Endothelial cell of umbilical vein (primary cell): Measurements from ENCODE around the gene BTC. TPM values are rescaled to one million over a fixed set of nuclear protein-coding genes. Genes with fewer than 3 reads are reported as not detected.

Experiments
- BruUV-seq: library from RNA; stranded (reverse); fragments of 400-500 nt; replicated peaks from 2 replicates; lab custom pipeline; 2021; lab: Mats Ljungman, UMichigan
- CTCF ChIA-PET: fragments of 300-600, 350-600 bp; sonication (Branson Sonifier 250); formaldehyde crosslinking; loops from one replicate; lab custom pipeline; 2021; ENCODE audit warnings: antibody characterized with exemption, inconsistent platforms; lab: Charles Lee
- POLR2A ChIA-PET: fragments of 300-600, 350-600 bp; sonication (Branson Sonifier 250); formaldehyde crosslinking; loops from one replicate; lab custom pipeline; 2021; ENCODE audit warnings: antibody characterized with exemption, inconsistent platforms; lab: Charles Lee
- DNase-seq: peaks from one replicate; pipeline ENCODE4 v3.0.0-alpha.2; 2011; ENCODE audit warnings: low read depth, low spot score
- FAIRE-seq: peaks from 2 replicates; lab custom pipeline; 2011; peaks lifted over from hg19 to GRCh38; lab: Jason Lieb, UNC
- H2AFZ ChIP-seq: 2 replicates; pipeline ENCODE4 v1.6.0; 2012; ENCODE audit warnings: low read depth, low read length, control low read depth, inconsistent platforms
- H3K27ac ChIP-seq: 2 replicates; pipeline ENCODE4 v1.5.1; 2011; ENCODE audit warnings: low read depth, mild to moderate bottlenecking, control low read depth, low read length, moderate library complexity; ENCODE audit not compliant: insufficient read depth
- H3K27me3 ChIP-seq, 2 experiments: 2 replicates each; pipeline versions ENCODE4 v1.6.0 to v1.6.1; 2011; ENCODE audit warnings: low read length in 2 of 2, mixed read lengths in 1 of 2; ENCODE audit not compliant: control insufficient read depth in 2 of 2, insufficient read depth in 2 of 2
- H3K36me3 ChIP-seq, 2 experiments: 2 replicates in 1 of 2; 3 replicates in 1 of 2; pipeline ENCODE4 v1.5.1; 2011; ENCODE audit warnings: low read length in 2 of 2, mild to moderate bottlenecking in 1 of 2, moderate library complexity in 1 of 2; ENCODE audit not compliant: control insufficient read depth in 2 of 2, insufficient read depth in 2 of 2; ENCODE audit errors: extremely low read depth in 1 of 2
- H3K4me1 ChIP-seq: 3 replicates; pipeline ENCODE4 v1.5.1; 2011; ENCODE audit warnings: mild to moderate bottlenecking, low read length; ENCODE audit not compliant: control insufficient read depth, insufficient read depth; ENCODE audit errors: extremely low read depth
- H3K4me2 ChIP-seq: 2 replicates; pipeline ENCODE4 v1.6.1; 2011; ENCODE audit warnings: low read length, control low read depth, mixed read lengths; ENCODE audit not compliant: insufficient read depth
- H3K4me3 ChIP-seq, 3 experiments: fragments of 200-600 bp in 1 of 3; sonication (generic), shearing (Covaris generic) in 1 of 3; replicated peaks in 1 of 3; 2 replicates each; pipeline ENCODE4 v1.5.1; 2011 to 2016; ENCODE audit warnings: control low read depth in 3 of 3, low read length in 3 of 3, mild to moderate bottlenecking in 2 of 3, inconsistent platforms in 1 of 3, low read depth in 1 of 3, moderate library complexity in 1 of 3; ENCODE audit not compliant: insufficient read depth in 1 of 3
- H3K79me2 ChIP-seq: 2 replicates; pipeline ENCODE4 v1.6.0; 2012; ENCODE audit warnings: low read length, inconsistent platforms; ENCODE audit not compliant: control insufficient read depth, insufficient read depth
- H3K9ac ChIP-seq: replicated peaks from 2 replicates; pipeline ENCODE3; 2011; ENCODE audit warnings: low read length, control low read depth; ENCODE audit not compliant: insufficient read depth; ENCODE audit errors: extremely low read depth
- H3K9me1 ChIP-seq: replicated peaks from 3 replicates; pipeline ENCODE4 v1.6.0; 2011; ENCODE audit warnings: mild to moderate bottlenecking, low read length; ENCODE audit not compliant: control insufficient read depth, insufficient read depth; ENCODE audit errors: extremely low read depth
- H3K9me3 ChIP-seq: replicated peaks from 2 replicates; pipeline ENCODE4 v1.5.1; 2012; ENCODE audit warnings: low read length, inconsistent platforms; ENCODE audit not compliant: control insufficient read depth, insufficient read depth
- H4K20me1 ChIP-seq: replicated peaks from 2 replicates; pipeline ENCODE3; 2011; ENCODE audit warnings: mild to moderate bottlenecking, low read length; ENCODE audit not compliant: control insufficient read depth, insufficient read depth; ENCODE audit errors: extremely low read depth
- FOS ChIP-seq: IDR thresholded peaks from 2 replicates; pipeline ENCODE4 v1.6.1; 2011; ENCODE audit warnings: mild to moderate bottlenecking, low read length, moderate library complexity, borderline replicate concordance; ENCODE audit not compliant: insufficient read depth
- MYC ChIP-seq: IDR thresholded peaks from one replicate; pipeline ENCODE4 v1.6.1; 2011; ENCODE audit warnings: mild to moderate bottlenecking, low read depth, low read length
- POLR2AphosphoS5 ChIP-seq: IDR thresholded peaks from 2 replicates; pipeline ENCODE4 v1.6.1; 2012; ENCODE audit warnings: low read depth, mild to moderate bottlenecking, control low read depth, low read length, moderate library complexity; ENCODE audit not compliant: insufficient read depth
- dilution Hi-C: fragments of 300-500 bp; cut with MboI; formaldehyde crosslinking; loops from one replicate; pipeline ENCODE4 v1.15.0; 2019; ENCODE audit warnings: low sequenced_read_pairs; ENCODE audit not compliant: extremely low pct_ligation_motif_present
- intact Hi-C: fragments of 100-400 bp; cut with micrococcal nuclease; formaldehyde crosslinking; loops from one replicate; pipeline ENCODE4 v1.10.0; 2022
- polyA plus RNA-seq, 4 experiments: library from polyadenylated mRNA; depleted of rRNA in 3 of 4; stranded (reverse) in 3 of 4; unstranded in 1 of 4; fragments of >200 nt; gene quantifications; 2 replicates each; pipeline versions ENCODE4 v1.2.1 to v1.2.3, GENCODE V29; 2011 to 2012; ENCODE audit warnings: missing spikeins in 1 of 4
- total RNA-seq: library from RNA; stranded (reverse); gene quantifications from 2 replicates; pipeline ENCODE4 v1.2.3, GENCODE V29; 2021
- TF ChIP-seq, protein P1 (sequence below), 2 donors: IDR thresholded peaks; 1 replicate in 1 of 2; 2 replicates in 1 of 2; pipeline ENCODE4 v1.5.1; 2011; ENCODE audit warnings: low read length in 2 of 2, mild to moderate bottlenecking in 2 of 2, moderate library complexity in 2 of 2, control low read depth in 1 of 2, inconsistent platforms in 1 of 2, low read depth in 1 of 2; ENCODE audit not compliant: insufficient read depth in 1 of 2; ENCODE audit errors: extremely low read depth in 1 of 2

BTC gene
- total and polyA plus RNA-seq, 2 donors (not counting 3 experiments of a cell fraction or from before 2014, with no cell fraction given), result 0.04 TPM; not detected in 1

DNA sequence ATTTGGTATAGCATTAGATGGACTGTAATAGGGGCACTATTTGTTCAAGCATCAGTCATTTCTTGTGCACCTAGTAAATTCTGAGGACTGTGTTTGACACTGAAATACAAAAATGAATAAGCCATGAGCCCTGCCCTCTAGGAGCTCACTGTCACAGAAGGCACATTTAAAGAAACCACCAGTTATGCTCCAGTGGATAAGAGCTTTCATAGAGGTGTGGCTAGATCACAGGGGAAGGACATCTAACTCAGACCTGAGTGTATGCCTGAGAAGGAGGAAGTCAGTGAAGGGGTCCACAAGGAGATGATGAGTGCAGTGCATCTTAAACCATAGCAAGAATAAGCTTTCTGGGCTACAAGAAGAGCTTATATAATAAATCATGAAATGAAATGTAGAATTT is 40.1 kb downstream of the BTC start:
- H3K27me3 ChIP-seq, result peaks cover 8 to 9% of the 10 kb centered on the region in 2 experiments
- H3K9me3 ChIP-seq, result no peaks in the 10 kb centered on the region
- H3K4me1 ChIP-seq, result no peaks in the 10 kb centered on the region
- dilution Hi-C loops, result no loop called here
- H3K4me2 ChIP-seq, result no peak overlapping the region
- H3K4me3 ChIP-seq, result no peak overlapping the region
- H3K79me2 ChIP-seq, result no peaks in the 10 kb centered on the region
- intact Hi-C loops, result no loop called here
- POLR2A ChIA-PET, result no interaction called here
- no peak overlapping the region for H2AFZ ChIP-seq
- H4K20me1 ChIP-seq, result no peaks in the 10 kb centered on the region
- CTCF ChIA-PET, result interaction anchor here (0.7 to 1.3 kb wide), 2 partner anchors 8 to 10 kb away, joined by 4 read pairs; no protein-coding TSS in a partner anchor
- FAIRE-seq (no peak), DNase-seq (no peak)
- TF ChIP-seq FOS (no peak), MYC (no peak), POLR2AphosphoS5 (no peak)
- H3K9ac ChIP-seq, result no peak overlapping the region
- no peaks in the 10 kb centered on the region for H3K36me3 ChIP-seq
- no TSS peak for BruUV-seq
- H3K27ac ChIP-seq, result no peak overlapping the region
- H3K9me1 ChIP-seq, result no peaks in the 10 kb centered on the region

DNA sequence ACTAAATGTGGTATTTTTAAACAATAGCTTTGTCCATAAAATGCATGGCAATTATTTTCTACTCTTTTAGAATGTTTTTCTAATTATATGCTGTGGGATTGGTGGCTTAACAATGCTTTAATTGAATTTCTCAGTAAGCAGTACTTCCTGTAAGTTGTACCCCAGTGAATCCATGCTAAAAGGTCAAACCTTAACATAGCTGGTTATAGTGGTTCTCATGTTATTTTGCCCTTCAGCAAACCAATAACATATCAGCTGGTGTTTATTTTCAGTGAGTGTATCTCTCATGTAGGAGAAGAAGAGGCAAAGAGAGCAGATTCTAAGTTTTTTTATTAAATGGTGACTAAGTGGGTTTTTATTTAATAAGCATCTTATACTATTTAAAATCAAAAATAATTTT is 41.5 kb downstream of the BTC start:
- FAIRE-seq (no peak), DNase-seq (no peak)
- Histone ChIP-seq H3K9me1 (no peaks in the 10 kb centered on the region), H3K4me1 (no peaks in the 10 kb centered on the region), H3K27me3 (peaks cover 7% of the 10 kb centered on the region in 2 experiments), H3K9ac (no peak overlapping the region), H3K9me3 (no peaks in the 10 kb centered on the region), H3K79me2 (no peaks in the 10 kb centered on the region), H4K20me1 (no peaks in the 10 kb centered on the region), H3K4me2 (no peak overlapping the region), H3K27ac (no peak overlapping the region), H3K36me3 (no peaks in the 10 kb centered on the region), H2AFZ (no peak overlapping the region), H3K4me3 (no peak overlapping the region)
- dilution Hi-C loops, result no loop called here
- ChIA-PET CTCF (no interaction called here), POLR2A (no interaction called here)
- TF ChIP-seq POLR2AphosphoS5 (no peak), FOS (no peak), MYC (no peak)
- TF ChIP-seq, protein P1, sequence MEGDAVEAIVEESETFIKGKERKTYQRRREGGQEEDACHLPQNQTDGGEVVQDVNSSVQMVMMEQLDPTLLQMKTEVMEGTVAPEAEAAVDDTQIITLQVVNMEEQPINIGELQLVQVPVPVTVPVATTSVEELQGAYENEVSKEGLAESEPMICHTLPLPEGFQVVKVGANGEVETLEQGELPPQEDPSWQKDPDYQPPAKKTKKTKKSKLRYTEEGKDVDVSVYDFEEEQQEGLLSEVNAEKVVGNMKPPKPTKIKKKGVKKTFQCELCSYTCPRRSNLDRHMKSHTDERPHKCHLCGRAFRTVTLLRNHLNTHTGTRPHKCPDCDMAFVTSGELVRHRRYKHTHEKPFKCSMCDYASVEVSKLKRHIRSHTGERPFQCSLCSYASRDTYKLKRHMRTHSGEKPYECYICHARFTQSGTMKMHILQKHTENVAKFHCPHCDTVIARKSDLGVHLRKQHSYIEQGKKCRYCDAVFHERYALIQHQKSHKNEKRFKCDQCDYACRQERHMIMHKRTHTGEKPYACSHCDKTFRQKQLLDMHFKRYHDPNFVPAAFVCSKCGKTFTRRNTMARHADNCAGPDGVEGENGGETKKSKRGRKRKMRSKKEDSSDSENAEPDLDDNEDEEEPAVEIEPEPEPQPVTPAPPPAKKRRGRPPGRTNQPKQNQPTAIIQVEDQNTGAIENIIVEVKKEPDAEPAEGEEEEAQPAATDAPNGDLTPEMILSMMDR (IDR thresholded peaks at IDR 0.05; ENCODE audit: extremely low read depth in 1 of 2, insufficient read depth in 1 of 2, low read depth in 1 of 2, low read length in 2 of 2), result no peak
- BruUV-seq, result no TSS peak
- intact Hi-C loops, result no loop called here
